ENCODE results near the gene VEGFC.

DNA sequence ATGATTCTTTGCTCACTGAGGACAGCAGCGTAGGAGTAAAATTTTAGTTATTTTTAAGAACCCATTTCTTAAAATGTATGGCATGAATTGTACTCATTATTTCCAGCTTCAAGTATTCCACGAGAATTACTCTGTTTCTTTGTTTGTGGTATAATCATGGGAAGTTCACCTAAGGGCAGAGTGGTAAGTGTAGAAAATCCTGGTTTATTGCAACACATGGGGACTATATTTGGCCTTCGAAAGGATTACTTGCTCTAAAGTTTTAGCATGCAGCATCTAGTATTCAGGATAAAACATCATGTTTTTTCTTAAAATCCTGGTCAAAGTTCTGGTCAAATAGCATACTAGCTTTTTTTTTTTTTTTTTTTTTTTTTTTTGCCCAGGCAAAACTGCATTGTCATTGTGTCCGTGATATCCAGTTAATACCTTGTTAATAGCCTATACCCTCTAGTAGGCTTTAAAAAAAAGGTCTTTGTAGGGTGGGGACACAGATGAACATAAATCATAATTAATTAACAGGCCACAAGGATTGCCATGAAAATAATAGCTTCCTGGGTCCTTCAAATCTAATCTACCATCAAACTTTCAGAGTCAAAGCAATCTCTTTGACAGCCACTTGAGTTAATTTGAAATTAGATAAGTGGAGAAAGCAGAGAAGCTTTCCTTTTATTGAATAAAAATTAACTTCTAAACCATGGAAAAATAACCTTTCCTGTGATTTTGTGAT, 44.6 kb upstream of the VEGFC start:
- TF ChIP-seq, protein P1, sequence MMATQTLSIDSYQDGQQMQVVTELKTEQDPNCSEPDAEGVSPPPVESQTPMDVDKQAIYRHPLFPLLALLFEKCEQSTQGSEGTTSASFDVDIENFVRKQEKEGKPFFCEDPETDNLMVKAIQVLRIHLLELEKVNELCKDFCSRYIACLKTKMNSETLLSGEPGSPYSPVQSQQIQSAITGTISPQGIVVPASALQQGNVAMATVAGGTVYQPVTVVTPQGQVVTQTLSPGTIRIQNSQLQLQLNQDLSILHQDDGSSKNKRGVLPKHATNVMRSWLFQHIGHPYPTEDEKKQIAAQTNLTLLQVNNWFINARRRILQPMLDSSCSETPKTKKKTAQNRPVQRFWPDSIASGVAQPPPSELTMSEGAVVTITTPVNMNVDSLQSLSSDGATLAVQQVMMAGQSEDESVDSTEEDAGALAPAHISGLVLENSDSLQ (IDR thresholded peaks at IDR 0.05): no peak; the same call in 1 of the 2 replicates
- TF ChIP-seq CTBP1 (IDR thresholded peaks at IDR 0.05; ENCODE audit: borderline replicate concordance) (no peak), SP1 (IDR thresholded peaks at IDR 0.05) (no peak), TARDBP (IDR thresholded peaks at IDR 0.05) (no peak), L3MBTL2 (conservative IDR thresholded peaks at IDR 0.05) (no peak), SUZ12 (IDR thresholded peaks at IDR 0.05) (no peak), FOXM1 (IDR thresholded peaks at IDR 0.05; ENCODE audit: borderline replicate concordance) (no peak), HDGF (IDR thresholded peaks at IDR 0.05; ENCODE audit: borderline replicate concordance) (no peak), ELF4 (IDR thresholded peaks at IDR 0.05) (no peak), BHLHE40 (IDR thresholded peaks at IDR 0.05; ENCODE audit: borderline replicate concordance) (no peak), FOXA1 (IDR thresholded peaks at IDR 0.05) (no peak), FOXK2 (IDR thresholded peaks at IDR 0.05) (no peak), ZNF384 (IDR thresholded peaks at IDR 0.05) (no peak)
